ENCODE measurements around the gene SNX25.

SNX25 gene

GRCh38 chr4:185269286-185269685 lies 59.9 kb downstream of the SNX25 start:
- DNase-seq = no peak

- DNase-seq = no peak
These were observed 60.6 kb downstream of the SNX25 start for GRCh38 chr4:185270037-185270436.

DNA sequence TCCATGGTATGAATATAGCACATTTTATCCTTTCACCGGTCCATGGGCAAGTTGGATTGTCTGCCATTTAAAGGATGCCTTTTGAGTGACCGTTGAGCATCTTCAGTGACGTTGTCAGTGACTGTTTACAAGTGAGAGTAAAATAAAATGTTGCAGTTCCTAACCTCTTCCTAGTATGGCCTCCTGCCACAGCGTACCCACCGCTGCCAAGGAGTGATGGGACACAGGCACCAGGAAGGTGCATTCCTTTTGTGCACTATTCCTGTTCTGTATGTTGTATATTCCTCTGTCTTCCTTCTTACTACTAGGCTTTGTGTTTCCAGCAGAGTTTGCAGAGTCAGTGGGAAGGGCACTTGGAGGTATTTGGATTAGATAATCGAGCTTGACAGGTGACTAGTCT lies 61.5 kb downstream of the SNX25 start:
- no peak for DNase-seq

GRCh38 chr4:185272245-185272644 lies 62.8 kb downstream of the SNX25 start:
- DNase-seq = peak in 1 of 2 experiments; percentile 4

DNA sequence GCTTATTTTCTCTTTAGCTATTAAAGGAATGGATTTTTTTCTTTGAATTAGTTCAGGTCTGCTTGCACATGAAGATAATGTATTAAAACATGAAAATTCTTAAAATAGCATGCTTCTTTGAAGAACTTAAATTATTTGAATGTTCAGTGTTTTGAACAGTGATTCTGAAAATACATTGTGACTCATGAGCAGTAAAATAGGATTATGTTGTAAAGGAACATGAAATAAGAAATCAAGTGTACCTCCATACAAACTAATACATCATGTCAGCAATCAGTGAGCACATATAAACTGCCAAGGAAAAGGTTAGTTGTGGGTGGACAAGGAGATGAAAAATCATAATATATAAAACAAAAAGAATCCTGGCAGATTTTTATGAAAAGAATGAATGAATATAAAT lies 66.1 kb downstream of the SNX25 start:
- no peak for DNase-seq

GRCh38 chr4:185276036-185276435 lies 66.6 kb downstream of the SNX25 start:
- DNase-seq = no peak

GRCh38 chr4:185278716-185279115 lies 69.3 kb downstream of the SNX25 start:
- DNase-seq = no peak

- DNase-seq = peak in 1 of 2 experiments; percentile 53
These were observed 71.2 kb downstream of the SNX25 start for GRCh38 chr4:185280608-185281007.

- no peak for DNase-seq
These were observed 73.6 kb downstream of the SNX25 start for GRCh38 chr4:185282968-185283367.

GRCh38 chr4:185283723-185284122 lies 74.3 kb downstream of the SNX25 start:
- no peak for DNase-seq

DNA sequence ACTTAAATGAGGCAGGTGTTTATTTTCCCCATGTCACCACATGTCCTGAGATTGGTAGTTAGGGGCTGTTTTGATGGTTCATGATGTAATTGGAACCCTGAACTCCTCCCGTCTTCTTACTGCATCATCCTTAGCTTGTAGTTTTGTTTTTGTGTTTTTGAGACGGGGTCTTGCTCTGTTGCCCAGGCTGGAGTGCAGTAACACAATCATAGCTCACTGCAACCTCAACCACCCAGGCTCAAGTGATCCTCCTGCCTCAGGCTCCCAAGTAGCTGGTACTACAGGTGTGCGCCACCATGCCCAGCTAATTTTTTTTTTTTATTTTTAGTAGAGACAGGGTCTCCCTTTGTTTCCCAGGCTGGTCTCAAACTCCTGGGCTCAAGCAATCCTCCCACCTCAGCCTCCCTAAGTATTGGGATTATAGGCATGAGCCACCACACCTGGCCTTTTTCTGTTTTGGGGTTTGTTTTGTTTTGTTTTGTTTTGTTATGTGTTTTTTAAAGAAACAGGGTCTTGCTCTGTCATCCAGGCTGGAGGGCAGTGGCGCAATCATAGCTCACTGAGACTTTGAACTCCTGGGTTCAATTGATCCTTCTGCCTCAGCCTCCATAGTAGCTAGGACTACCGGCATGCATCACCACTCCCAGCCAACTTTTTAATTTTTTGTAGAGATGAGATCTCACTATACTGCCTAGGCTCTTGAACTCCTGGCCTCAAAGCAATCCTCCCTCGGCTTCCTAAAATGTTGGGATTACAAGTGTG lies 76.4 kb downstream of the SNX25 start:
- no peak for DNase-seq

DNA sequence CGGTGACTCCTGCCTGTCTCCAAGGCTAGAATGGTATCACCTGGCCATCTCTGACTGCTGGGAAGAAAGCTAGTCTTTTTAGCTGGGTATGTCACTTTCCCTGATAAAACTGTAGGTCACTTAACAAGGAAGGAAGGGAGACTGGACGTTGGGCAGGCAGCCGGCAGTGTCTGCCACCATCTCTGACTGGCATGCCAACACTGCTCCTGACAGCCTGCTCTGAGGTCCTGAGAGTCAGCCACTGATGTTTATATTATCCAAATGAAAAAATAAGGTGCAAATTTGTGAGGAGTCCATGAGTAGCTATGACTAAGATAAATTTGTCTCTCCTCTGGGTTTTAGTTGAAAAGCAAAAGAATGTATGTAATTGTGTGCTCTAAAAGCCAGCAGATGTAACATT lies 77.2 kb downstream of the SNX25 start:
- no peak for DNase-seq

- DNase-seq = no peak
These were observed 77.6 kb downstream of the SNX25 start for GRCh38 chr4:185287031-185287430.

DNA sequence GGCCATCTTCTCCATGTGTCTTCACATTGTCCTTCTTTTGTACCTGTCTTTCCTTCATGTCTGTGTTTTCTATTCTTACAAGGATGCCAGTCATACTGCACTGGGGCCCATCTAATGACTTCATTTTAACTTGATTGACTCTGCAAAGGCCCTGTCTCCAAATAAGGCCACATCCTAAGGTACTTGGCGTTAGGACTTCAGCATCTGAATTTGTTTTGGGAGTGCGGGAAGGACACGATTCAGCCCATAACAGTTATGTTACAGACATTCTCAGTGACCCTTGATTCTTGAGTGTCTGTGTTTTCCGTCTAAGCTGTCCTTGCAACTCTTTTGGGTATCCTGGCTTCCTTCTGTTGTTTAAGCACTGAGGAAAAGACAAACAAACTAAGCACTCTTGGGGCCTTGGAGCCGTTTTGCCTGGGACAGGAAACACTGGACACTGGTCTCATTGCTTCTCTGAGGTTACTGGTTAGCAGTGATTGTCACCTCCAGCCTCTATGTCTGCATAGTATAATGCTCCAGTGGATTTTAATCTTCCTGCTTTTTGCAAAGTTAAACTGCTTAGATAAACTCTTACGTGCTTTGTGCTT lies 80.7 kb downstream of the SNX25 start:
- no peak for DNase-seq

- no peak for DNase-seq
These were observed 81.3 kb downstream of the SNX25 start for GRCh38 chr4:185290656-185291055.

GRCh38 chr4:185293202-185293601 lies 83.8 kb downstream of the SNX25 start:
- no peak for DNase-seq

DNA sequence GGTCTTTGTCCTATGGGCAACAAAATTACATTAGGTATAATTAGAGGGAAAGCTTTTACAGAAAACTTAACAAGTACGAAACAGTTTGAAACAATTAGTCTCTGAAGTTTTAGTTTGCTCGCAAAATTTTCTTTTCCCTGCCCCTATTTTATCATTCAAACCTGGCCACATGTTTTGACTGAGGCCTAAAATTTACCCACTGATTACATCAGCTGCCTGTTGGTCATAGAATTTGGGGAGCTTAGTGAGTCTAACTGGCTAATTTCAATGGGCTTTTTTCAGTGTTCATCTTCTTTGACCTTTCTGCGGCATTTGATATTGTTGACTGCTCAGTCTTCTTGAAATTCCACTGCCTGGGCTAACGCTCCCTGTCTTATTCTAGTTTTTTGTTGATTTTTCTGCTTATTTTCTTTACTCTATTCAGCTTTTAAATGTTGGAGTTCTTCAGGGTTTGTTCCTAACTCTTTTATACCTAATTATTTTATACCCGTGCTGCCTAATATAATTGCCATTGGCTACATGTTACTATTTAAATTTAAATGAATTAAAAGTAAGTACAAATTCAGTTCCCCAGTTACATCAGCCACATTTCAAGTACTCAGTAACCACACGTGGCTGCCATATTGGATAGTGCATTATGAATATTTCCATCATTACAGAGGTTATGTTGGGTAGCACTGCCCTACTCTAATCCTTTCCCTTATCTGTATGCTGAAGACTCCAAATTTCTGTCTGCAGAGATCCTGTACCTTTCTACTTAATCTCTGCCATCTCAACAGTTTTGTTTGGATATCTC lies 87.5 kb downstream of the SNX25 start:
- no peak for DNase-seq

GRCh38 chr4:185298728-185299430 lies 89.5 kb downstream of the SNX25 start:
- DNase-seq = no peak

DNA sequence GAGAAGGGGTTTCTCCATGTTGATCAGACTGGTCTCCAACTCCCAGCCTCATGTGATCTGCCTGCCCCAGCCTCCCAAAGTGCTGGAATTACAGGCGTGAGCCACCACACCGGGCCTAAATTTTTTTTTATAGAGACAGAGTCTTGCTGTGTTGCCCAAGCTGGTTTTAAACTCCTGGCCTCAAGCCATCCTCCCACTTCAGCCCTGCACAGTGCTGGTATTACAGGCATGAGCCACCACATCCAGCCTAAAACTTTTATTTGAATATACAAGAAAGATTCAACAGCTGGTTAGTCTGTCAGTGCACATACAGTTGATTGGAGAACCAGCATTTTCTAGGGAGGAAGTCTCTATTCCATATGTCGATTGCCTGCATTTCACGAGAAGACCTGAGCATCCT lies 95.1 kb downstream of the SNX25 start:
- no peak for DNase-seq

- DNase-seq = peak; percentile 11 to 48
These were observed 95.7 kb downstream of the SNX25 start for GRCh38 chr4:185304944-185305690.

DNA sequence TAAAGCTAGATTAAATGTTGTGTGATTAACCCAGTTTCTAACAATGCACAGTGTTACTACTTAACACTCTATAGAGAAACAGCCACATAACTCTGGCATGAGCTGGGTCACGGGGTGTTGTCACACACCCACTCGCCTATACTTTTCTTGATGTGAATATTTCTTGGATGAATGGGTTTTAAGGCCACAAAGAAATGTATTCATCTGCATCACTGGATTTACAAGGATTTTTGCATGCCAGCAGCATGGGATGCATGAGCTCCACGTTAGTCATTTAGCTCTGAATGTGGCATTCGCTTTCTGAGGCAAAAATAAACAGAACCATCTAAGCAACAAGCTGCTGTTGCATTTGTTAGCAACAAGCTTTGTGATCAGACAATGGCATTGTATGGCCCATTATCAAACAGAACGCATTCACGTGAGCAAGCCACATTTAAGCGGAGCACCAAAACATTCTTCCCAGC lies 96.6 kb downstream of the SNX25 start:
- DNase-seq = peak; percentile 22 to 65

Data from NCI-H2081 (cell line).